WTC11 (cell line): ENCODE results near the gene ASTN1. TPM values are rescaled to one million over a fixed set of nuclear protein-coding genes. Genes with fewer than 3 reads are reported as not detected.

Source experiments
- ATAC-seq: fragments of 200-7000 bp; cut with Tn5 transposase; 2 replicates; pipeline ENCODE4 v1.10.0; 2021; ENCODE audit warnings: mild to moderate bottlenecking, moderate library complexity
- CTCF ChIA-PET: fragments of 300-600 bp; sonication (Branson Sonifier 250); formaldehyde crosslinking; loops from one replicate; lab custom pipeline; 2021; ENCODE audit warnings: antibody characterized with exemption; lab: Charles Lee
- POLR2A ChIA-PET: fragments of 350-600 bp; sonication (Branson Sonifier 250); formaldehyde crosslinking; loops from one replicate; lab custom pipeline; 2021; ENCODE audit warnings: antibody characterized with exemption; lab: Charles Lee
- DNase-seq: peaks from one replicate; pipeline ENCODE4 v3.0.0; 2021; ENCODE audit warnings: low spot score
- H3K27ac Mint-ChIP-seq: 2 replicates; pipeline ENCODE4 v1.8.0; 2021; ENCODE audit warnings: mixed read lengths
- H3K27me3 Mint-ChIP-seq: 2 replicates; pipeline ENCODE4 v1.8.0; 2021; ENCODE audit warnings: low read depth, mild to moderate bottlenecking, moderate library complexity, mixed read lengths
- H3K36me3 Mint-ChIP-seq: 2 replicates; pipeline ENCODE4 v1.8.0; 2021; ENCODE audit warnings: mixed read lengths
- H3K4me1 Mint-ChIP-seq: 2 replicates; pipeline ENCODE4 v1.8.0; 2022; ENCODE audit warnings: mixed read lengths
- H3K4me3 Mint-ChIP-seq: 2 replicates; pipeline ENCODE4 v1.8.0; 2021; ENCODE audit warnings: mild to moderate bottlenecking, moderate library complexity, mixed read lengths
- H3K9me3 Mint-ChIP-seq: 2 replicates; pipeline ENCODE4 v1.8.0; 2021; ENCODE audit warnings: mixed read lengths
- CDX4 ChIP-seq: fragments of 250-450 bp; sonication (Bioruptor Pico); IDR thresholded peaks from 2 replicates; pipeline ENCODE4 v1.9.0; 2021; ENCODE audit warnings: moderate library complexity, mild to moderate bottlenecking, inconsistent platforms, borderline replicate concordance
- ETV6 ChIP-seq: sonication (generic); formaldehyde crosslinking; IDR thresholded peaks from 2 replicates; pipeline ENCODE4 v1.8.1; 2022; ENCODE audit warnings: mild to moderate bottlenecking, missing genetic modification reagents
- JAZF1 ChIP-seq: fragments of 250-450 bp; sonication (Bioruptor Pico); IDR thresholded peaks from 2 replicates; pipeline ENCODE4 v1.9.0; 2021; ENCODE audit warnings: moderate library complexity, mild to moderate bottlenecking, inconsistent platforms
- NR2C2 ChIP-seq: sonication (generic); formaldehyde crosslinking; IDR thresholded peaks from 2 replicates; pipeline ENCODE4 v1.8.0; 2022; ENCODE audit warnings: mild to moderate bottlenecking, missing genetic modification reagents
- OVOL2 ChIP-seq: fragments of 250-450 bp; sonication (Bioruptor Pico); IDR thresholded peaks from 2 replicates; pipeline ENCODE4 v1.9.0; 2021; ENCODE audit warnings: mild to moderate bottlenecking, borderline replicate concordance
- SP1 ChIP-seq: sonication (generic); formaldehyde crosslinking; conservative IDR thresholded peaks from 2 replicates; pipeline ENCODE4 v1.8.1; 2022; ENCODE audit warnings: missing genetic modification reagents
- TP53 ChIP-seq: sonication (generic); formaldehyde crosslinking; IDR thresholded peaks from 2 replicates; pipeline ENCODE4 v1.8.1; 2023; ENCODE audit warnings: mild to moderate bottlenecking, missing genetic modification reagents
- USF2 ChIP-seq: sonication (generic); formaldehyde crosslinking; IDR thresholded peaks from 2 replicates; pipeline ENCODE4 v1.8.1; 2023; ENCODE audit warnings: mild to moderate bottlenecking, missing genetic modification reagents, moderate library complexity
- ZNF138 ChIP-seq: sonication (generic); formaldehyde crosslinking; conservative IDR thresholded peaks from 2 replicates; pipeline ENCODE4 v1.8.1; 2022; ENCODE audit warnings: mild to moderate bottlenecking, moderate library complexity, missing genetic modification reagents
- ZNF219 ChIP-seq: sonication (generic); formaldehyde crosslinking; IDR thresholded peaks from 2 replicates; pipeline ENCODE4 v1.8.0; 2023; ENCODE audit warnings: missing genetic modification reagents, mild to moderate bottlenecking, borderline replicate concordance
- ZNF263 ChIP-seq: sonication (generic); formaldehyde crosslinking; IDR thresholded peaks from 2 replicates; pipeline ENCODE4 v1.8.1; 2022; ENCODE audit warnings: low read depth, mild to moderate bottlenecking, moderate library complexity, missing genetic modification reagents
- ZNF281 ChIP-seq: sonication (generic); formaldehyde crosslinking; IDR thresholded peaks from 2 replicates; pipeline ENCODE4 v1.8.0; 2023; ENCODE audit warnings: mild to moderate bottlenecking, missing genetic modification reagents
- ZNF423 ChIP-seq: fragments of 250-450 bp; sonication (Bioruptor Pico); IDR thresholded peaks from 2 replicates; pipeline ENCODE4 v2.1.2; 2022; ENCODE audit warnings: mild to moderate bottlenecking, moderate library complexity
- total RNA-seq: library from RNA; stranded (reverse); gene quantifications from 3 replicates; pipeline ENCODE4 v1.2.3, GENCODE V29; 2021
- TF ChIP-seq, protein P1 (sequence below): sonication (generic); formaldehyde crosslinking; IDR thresholded peaks from 2 replicates; pipeline ENCODE4 v1.8.1; 2022; ENCODE audit warnings: low read depth, missing genetic modification reagents, borderline replicate concordance
- TF ChIP-seq, protein P2 (sequence below): sonication (generic); formaldehyde crosslinking; IDR thresholded peaks from 2 replicates; pipeline ENCODE4 v1.8.0; 2023; ENCODE audit warnings: missing genetic modification reagents, mild to moderate bottlenecking, borderline replicate concordance
- TF ChIP-seq, protein P3 (sequence below): sonication (generic); formaldehyde crosslinking; IDR thresholded peaks from 2 replicates; pipeline ENCODE4 v1.8.1; 2023; ENCODE audit warnings: mild to moderate bottlenecking, moderate library complexity, missing genetic modification reagents
- TF ChIP-seq, protein P4 (sequence below): sonication (generic); formaldehyde crosslinking; IDR thresholded peaks from 2 replicates; pipeline ENCODE4 v1.8.1; 2023; ENCODE audit warnings: mild to moderate bottlenecking, missing genetic modification reagents

ASTN1 gene
- total RNA-seq, 1 experiment from 2014 or later, result 3.4 TPM

GRCh38 chr1:177021687-177022086 is 142.8 kb downstream of the ASTN1 start (continued):
- TF ChIP-seq, protein P1, sequence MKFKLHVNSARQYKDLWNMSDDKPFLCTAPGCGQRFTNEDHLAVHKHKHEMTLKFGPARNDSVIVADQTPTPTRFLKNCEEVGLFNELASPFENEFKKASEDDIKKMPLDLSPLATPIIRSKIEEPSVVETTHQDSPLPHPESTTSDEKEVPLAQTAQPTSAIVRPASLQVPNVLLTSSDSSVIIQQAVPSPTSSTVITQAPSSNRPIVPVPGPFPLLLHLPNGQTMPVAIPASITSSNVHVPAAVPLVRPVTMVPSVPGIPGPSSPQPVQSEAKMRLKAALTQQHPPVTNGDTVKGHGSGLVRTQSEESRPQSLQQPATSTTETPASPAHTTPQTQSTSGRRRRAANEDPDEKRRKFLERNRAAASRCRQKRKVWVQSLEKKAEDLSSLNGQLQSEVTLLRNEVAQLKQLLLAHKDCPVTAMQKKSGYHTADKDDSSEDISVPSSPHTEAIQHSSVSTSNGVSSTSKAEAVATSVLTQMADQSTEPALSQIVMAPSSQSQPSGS (CRISPR knock-in tag), result no peak
- TF ChIP-seq ETV6 (CRISPR knock-in tag) (no peak), CDX4 (CRISPR knock-in tag) (no peak), SP1 (CRISPR knock-in tag) (no peak)
- TF ChIP-seq, protein P2, sequence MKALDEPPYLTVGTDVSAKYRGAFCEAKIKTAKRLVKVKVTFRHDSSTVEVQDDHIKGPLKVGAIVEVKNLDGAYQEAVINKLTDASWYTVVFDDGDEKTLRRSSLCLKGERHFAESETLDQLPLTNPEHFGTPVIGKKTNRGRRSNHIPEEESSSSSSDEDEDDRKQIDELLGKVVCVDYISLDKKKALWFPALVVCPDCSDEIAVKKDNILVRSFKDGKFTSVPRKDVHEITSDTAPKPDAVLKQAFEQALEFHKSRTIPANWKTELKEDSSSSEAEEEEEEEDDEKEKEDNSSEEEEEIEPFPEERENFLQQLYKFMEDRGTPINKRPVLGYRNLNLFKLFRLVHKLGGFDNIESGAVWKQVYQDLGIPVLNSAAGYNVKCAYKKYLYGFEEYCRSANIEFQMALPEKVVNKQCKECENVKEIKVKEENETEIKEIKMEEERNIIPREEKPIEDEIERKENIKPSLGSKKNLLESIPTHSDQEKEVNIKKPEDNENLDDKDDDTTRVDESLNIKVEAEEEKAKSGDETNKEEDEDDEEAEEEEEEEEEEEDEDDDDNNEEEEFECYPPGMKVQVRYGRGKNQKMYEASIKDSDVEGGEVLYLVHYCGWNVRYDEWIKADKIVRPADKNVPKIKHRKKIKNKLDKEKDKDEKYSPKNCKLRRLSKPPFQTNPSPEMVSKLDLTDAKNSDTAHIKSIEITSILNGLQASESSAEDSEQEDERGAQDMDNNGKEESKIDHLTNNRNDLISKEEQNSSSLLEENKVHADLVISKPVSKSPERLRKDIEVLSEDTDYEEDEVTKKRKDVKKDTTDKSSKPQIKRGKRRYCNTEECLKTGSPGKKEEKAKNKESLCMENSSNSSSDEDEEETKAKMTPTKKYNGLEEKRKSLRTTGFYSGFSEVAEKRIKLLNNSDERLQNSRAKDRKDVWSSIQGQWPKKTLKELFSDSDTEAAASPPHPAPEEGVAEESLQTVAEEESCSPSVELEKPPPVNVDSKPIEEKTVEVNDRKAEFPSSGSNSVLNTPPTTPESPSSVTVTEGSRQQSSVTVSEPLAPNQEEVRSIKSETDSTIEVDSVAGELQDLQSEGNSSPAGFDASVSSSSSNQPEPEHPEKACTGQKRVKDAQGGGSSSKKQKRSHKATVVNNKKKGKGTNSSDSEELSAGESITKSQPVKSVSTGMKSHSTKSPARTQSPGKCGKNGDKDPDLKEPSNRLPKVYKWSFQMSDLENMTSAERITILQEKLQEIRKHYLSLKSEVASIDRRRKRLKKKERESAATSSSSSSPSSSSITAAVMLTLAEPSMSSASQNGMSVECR, result no peak

DNA sequence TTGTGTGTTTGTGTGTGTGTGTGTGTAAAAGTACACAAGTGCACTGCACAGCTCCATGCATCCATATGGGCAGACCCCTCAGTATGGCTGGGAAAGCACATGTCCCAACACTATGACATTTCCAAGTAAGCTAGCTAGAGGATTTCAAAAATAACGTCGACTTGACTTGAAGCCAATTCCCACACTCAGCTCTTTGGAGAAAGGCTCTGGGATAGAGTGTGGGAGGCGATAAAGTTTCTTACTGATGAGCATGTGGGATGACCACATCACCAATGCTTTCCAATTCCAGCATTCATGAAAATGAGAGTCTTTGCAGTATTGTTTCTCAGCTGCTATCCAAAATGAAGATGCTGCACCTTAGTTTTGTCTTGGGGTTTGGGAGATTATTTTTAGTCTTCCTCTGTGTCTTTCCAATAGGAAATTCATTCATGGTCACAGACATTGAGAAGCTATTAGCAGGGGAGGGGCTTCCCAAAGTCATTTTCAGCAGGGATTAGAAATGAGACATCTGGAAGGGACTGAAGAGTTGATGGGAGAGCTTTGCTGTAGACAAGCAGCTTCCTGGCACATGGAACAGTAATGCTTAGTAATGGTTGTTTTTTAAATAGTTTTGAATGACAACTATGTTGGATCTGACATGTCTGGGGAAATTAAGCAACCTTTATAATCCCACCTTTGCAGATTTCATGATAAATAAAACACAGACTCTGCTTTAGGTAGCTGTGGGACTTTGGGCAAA is 143.5 kb downstream of the ASTN1 start:
- no peak for DNase-seq
- POLR2A ChIA-PET, result no interaction called here
- Mint-ChIP-seq H3K4me3 (no peak overlapping the region), H3K36me3 (no peaks in the 10 kb centered on the region), H3K27me3 (no peaks in the 10 kb centered on the region), H3K4me1 (peaks cover 7% of the 10 kb centered on the region), H3K27ac (no peak overlapping the region)
- CTCF ChIA-PET, result interaction anchor here (0.8 to 1.0 kb wide), 2 partner anchors 72 to 161 kb away, joined by 3 to 4 read pairs; no protein-coding TSS in a partner anchor
- no peak for TF ChIP-seq ZNF423 (CRISPR knock-in tag)
- TF ChIP-seq, protein P3, sequence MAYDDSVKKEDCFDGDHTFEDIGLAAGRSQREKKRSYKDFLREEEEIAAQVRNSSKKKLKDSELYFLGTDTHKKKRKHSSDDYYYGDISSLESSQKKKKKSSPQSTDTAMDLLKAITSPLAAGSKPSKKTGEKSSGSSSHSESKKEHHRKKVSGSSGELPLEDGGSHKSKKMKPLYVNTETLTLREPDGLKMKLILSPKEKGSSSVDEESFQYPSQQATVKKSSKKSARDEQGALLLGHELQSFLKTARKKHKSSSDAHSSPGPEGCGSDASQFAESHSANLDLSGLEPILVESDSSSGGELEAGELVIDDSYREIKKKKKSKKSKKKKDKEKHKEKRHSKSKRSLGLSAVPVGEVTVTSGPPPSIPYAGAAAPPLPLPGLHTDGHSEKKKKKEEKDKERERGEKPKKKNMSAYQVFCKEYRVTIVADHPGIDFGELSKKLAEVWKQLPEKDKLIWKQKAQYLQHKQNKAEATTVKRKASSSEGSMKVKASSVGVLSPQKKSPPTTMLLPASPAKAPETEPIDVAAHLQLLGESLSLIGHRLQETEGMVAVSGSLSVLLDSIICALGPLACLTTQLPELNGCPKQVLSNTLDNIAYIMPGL (CRISPR knock-in tag), result no peak
- TF ChIP-seq ZNF263, result no peak
- TF ChIP-seq, all 79 proteins: peak for 0
- no peak for ATAC-seq
- no peaks in the 10 kb centered on the region for H3K9me3 Mint-ChIP-seq

DNA sequence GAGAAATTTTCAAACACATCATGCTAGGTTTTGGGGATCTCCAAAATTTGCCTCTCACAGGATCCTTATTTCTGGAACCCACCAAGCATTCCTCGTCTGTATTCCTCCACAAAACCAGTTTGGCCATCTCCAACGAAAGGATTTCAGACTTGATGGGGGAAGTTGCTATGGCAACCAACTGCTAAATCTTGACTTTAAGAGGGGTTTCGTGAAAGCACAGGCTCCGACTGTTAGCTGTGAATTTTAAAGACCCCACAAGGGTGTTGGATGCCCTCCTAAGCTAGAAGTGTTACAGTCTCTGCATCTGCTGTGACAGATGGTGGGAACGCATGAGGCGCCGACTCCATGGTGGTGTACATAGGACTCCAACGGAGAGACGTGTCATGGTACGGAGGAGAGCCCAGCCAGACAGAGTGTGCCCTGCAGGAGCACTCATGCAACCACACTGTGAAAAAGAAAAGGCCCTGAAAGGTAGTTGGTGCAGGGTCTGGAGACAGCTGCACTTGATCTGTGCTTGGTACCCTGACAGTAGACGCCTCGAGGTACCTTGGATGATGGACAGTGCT is 147.1 kb downstream of the ASTN1 start:
- Mint-ChIP-seq H3K27me3 (no peaks in the 10 kb centered on the region), H3K9me3 (no peaks in the 10 kb centered on the region), H3K27ac (no peak overlapping the region), H3K4me3 (no peak overlapping the region), H3K4me1 (peaks cover 5% of the 10 kb centered on the region; the same call in 1 of the 2 replicates), H3K36me3 (no peaks in the 10 kb centered on the region)
- no peak for ATAC-seq
- TF ChIP-seq ETV6 (CRISPR knock-in tag) (no peak), USF2 (no peak), TP53 (no peak), ZNF281 (no peak), SP1 (CRISPR knock-in tag) (no peak), JAZF1 (CRISPR knock-in tag) (no peak), ZNF138 (CRISPR knock-in tag) (no peak), OVOL2 (no peak), ZNF219 (CRISPR knock-in tag) (no peak), NR2C2 (CRISPR knock-in tag) (no peak)
- TF ChIP-seq, protein P4, sequence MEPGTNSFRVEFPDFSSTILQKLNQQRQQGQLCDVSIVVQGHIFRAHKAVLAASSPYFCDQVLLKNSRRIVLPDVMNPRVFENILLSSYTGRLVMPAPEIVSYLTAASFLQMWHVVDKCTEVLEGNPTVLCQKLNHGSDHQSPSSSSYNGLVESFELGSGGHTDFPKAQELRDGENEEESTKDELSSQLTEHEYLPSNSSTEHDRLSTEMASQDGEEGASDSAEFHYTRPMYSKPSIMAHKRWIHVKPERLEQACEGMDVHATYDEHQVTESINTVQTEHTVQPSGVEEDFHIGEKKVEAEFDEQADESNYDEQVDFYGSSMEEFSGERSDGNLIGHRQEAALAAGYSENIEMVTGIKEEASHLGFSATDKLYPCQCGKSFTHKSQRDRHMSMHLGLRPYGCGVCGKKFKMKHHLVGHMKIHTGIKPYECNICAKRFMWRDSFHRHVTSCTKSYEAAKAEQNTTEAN (CRISPR knock-in tag), result no peak
- DNase-seq, result no peak
- CTCF ChIA-PET, result no interaction called here
- POLR2A ChIA-PET, result no interaction called here
